HG03045 (cell line): ENCODE data around the gene CORO1C.

Source experiments
- ATAC-seq: cut with Tn5 transposase; IDR thresholded peaks from one replicate; pipeline ENCODE4 v1.9.1; 2021; ENCODE audit warnings: mild to moderate bottlenecking, moderate library complexity; ENCODE audit not compliant: unreplicated experiment

The CORO1C gene

GRCh38 chr12:108700833-108701541, 30.3 kb downstream of the CORO1C start:
- ATAC-seq: no peak

- ATAC-seq: no peak
These were observed 31.3 kb downstream of the CORO1C start for GRCh38 chr12:108699955-108700563.

DNA sequence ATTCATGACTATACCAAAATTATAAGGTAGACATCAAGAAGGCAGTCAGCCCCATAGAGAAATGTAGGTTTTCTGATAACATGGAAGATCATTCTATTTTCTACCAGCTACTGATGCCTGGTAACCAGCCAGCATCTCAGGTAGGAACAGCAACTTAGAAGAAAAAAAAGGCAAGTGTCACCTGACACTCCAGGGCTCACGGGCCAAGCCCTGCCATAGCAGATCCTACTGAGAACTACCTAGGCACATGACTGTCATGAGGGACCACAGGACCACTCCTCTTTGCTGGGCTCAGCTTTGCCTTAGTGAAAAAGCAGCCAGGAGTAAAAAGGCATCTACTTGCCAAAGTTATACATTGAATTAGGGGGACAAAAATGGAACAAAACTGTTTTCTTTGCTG, 33.4 kb downstream of the CORO1C start:
- ATAC-seq: no peak

DNA sequence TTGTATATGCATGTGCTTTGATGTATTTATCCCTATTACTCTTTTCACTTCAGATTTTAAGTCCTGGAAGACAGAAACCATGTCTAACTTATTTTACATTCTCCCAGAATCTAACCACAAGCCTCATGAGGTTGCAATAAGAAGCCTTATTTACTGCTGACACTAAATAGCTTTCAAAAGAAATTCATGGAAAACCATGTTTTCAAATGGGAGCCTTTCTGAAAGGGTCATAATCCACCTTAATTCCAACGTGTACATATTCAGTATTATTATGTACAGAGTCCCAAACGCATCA, 34.4 kb downstream of the CORO1C start:
- no peak for ATAC-seq

GRCh38 chr12:108696111-108696995, 35.0 kb downstream of the CORO1C start:
- ATAC-seq: no peak

DNA sequence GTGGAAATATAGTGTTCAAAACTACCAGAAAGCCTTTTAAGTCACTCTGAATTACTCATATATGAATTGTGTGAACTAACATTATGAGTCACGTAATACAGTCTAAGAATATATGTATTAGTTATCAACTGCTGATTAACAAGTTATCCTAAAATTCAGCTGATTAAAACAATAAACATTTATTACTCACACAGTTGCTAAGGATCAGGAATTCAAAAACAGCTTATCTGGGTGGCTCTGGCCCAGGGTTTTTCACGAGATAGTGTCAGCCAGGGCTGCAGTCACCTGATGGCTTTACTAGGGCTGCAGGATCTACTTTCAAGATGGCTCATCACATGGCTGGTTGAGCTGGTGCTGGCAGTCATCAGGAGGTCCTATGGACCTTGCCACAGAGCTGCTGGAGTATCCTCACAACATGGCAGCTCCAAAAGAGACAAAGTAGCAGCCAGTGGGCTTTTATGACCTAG, 36.5 kb downstream of the CORO1C start:
- no peak for ATAC-seq

DNA sequence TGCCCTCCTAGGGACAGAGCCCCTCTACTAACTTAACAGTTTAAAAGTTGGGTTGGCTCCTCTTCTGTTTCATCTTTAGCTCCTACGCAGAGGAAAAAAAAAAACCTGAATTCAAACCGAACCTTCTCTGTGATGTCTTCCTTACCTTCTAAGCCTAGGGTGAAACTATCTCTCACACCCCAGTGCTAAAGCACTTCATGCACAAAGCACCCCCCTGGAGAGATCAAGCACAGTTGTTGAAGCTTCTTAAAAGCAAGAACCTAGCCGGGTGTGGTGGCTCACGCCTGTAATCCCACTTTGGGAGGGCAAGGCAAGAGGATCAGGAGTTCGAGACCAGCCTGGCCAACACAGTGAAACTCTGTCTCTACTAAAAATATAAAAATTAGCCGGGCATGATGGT, 37.6 kb downstream of the CORO1C start:
- ATAC-seq: no peak

- no peak for ATAC-seq
These were observed 38.1 kb downstream of the CORO1C start for GRCh38 chr12:108693186-108693730.

GRCh38 chr12:108691998-108692808, 39.1 kb downstream of the CORO1C start:
- peak; percentile 13 for ATAC-seq

- ATAC-seq: peak; percentile 58
These were observed 39.9 kb downstream of the CORO1C start for GRCh38 chr12:108691175-108691997.

GRCh38 chr12:108690542-108691174, 40.7 kb downstream of the CORO1C start:
- ATAC-seq: no peak

DNA sequence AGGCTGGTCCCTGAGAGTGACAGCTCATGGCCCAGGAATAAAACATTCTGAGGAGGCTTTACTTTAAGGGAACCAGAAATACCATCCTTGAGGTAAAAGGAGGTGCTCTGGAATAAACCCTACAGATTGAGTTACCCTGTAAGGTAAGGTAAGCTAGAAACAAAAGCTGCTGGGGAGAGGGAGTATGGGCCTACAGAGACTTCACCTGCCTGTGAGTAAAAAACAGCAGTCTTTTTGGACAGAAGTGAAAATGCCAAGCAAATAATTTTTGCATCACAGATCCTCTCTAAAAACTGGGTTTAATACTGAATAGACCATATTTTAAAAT, 41.2 kb downstream of the CORO1C start:
- no peak for ATAC-seq

- no peak for ATAC-seq
These were observed 41.8 kb downstream of the CORO1C start for GRCh38 chr12:108689314-108690190.

- no peak for ATAC-seq
These were observed 44.5 kb downstream of the CORO1C start for GRCh38 chr12:108686780-108687179.

DNA sequence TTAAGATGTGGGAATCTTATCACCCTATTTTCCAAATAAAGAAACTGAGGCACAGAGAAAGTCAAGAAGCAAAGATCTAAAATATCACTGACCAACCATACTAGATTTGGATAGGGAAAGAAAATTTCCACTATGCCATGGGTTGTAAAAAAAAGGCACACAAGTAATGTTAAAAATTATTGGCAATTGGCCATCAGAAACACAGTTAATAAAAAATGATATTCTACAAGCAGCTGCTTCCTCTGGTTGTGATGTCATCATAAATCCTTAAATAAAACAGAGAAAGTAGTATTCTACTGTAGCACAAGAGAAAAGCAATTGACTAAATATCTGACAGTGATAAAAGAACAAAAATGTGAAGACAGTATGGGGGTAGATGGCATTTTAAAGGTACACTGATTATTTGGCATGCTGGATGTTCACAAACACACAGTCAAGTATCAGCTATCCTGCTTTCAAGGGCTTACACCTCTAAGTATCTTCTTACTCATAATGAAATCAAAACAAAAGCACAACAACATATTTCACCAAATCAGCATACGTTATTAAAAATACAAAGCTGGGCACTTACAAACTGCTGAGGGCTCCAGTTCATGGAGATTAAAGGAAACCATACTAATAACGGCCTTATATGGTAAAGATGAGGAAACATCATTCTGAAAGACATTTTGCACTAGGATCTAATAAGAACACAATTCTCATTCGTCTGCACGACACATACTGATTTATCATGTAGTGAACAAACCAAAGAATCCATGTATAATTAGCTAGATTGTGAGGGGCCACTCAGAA, 45.7 kb downstream of the CORO1C start:
- ATAC-seq: no peak

DNA sequence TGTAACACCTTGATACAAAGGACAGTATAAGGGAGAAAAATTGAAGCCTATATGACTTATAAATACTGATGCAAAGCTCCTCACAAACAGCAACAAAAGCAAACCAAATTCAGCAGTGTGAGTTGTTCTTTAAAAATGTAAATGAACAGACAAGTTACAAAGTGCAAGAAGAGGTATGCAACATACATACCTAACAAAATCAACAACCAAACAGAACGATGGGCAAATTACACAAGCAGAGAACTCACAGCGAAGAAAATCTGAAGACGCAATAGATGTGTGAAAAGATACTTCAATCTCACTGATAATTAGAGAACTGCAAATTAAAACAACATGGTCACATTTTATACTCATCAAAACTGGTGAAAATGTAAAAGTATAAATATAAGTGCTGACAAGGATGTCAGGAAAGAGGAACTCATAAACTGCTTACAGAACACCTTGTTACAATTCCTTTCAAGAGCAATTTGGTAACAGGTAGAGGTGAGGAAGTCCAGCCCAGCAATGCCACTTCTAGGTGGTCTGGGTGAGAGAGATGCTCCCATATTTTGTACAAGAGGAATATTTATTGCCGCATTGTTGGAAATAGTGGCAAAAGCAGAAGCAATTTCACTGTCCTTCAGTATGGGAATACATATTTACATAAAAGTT, 47.3 kb downstream of the CORO1C start:
- ATAC-seq: no peak

GRCh38 chr12:108681317-108681716, 50.0 kb downstream of the CORO1C start:
- no peak for ATAC-seq
